Endodermal cell (in vitro differentiated cells): ENCODE measurements around the gene DYNLT2B. TPM values are rescaled to one million over a fixed set of nuclear protein-coding genes. Genes with fewer than 3 reads are reported as not detected.
A peak's percentile ranks its signal among the peaks of the same experiment; 100 is the strongest.
"Not testable (repeated sequence)": the region's sequence is repeated elsewhere in the genome, so short reads cannot be mapped to it uniquely, and the experiment has no call there.

Experiments used
- DNase-seq: peaks from one replicate; pipeline ENCODE4 v3.0.0-alpha.2; 2017
- H3K27ac ChIP-seq: 2 replicates; pipeline ENCODE4 v1.5.1; 2013; ENCODE audit warnings: mild to moderate bottlenecking, low read depth, low read length, moderate library complexity
- H3K27me3 ChIP-seq: 2 replicates; pipeline ENCODE4 v1.6.1; 2013; ENCODE audit warnings: mild to moderate bottlenecking, low read length, moderate library complexity; ENCODE audit not compliant: insufficient read depth, control insufficient read depth, poor library complexity, severe bottlenecking
- H3K36me3 ChIP-seq: 2 replicates; pipeline ENCODE4 v1.7.0; 2013; ENCODE audit warnings: mild to moderate bottlenecking, low read length, moderate library complexity; ENCODE audit not compliant: control insufficient read depth, insufficient read depth
- H3K4me1 ChIP-seq: one replicate; pipeline ENCODE4 v1.7.0; 2013; ENCODE audit warnings: low read length; ENCODE audit not compliant: control insufficient read depth, insufficient read depth
- H3K4me3 ChIP-seq: 2 replicates; pipeline ENCODE4 v1.5.1; 2013; ENCODE audit warnings: mild to moderate bottlenecking, low read length, moderate library complexity
- H3K9ac ChIP-seq: 2 replicates; pipeline ENCODE4 v1.6.1; 2013; ENCODE audit warnings: mild to moderate bottlenecking, low read length, moderate library complexity; ENCODE audit not compliant: poor library complexity, severe bottlenecking; ENCODE audit errors: extremely low read depth
- H3K9me3 ChIP-seq: 2 replicates; pipeline ENCODE4 v1.6.1; 2013; ENCODE audit warnings: mild to moderate bottlenecking, low read length, moderate library complexity; ENCODE audit not compliant: control insufficient read depth
- H3K27ac Mint-ChIP-seq: 2 replicates; pipeline ENCODE4 v1.8.0; 2020; ENCODE audit warnings: mixed read lengths
- H3K27me3 Mint-ChIP-seq: 2 replicates; pipeline ENCODE4 v1.8.0; 2021; ENCODE audit warnings: mild to moderate bottlenecking, mixed read lengths; ENCODE audit not compliant: insufficient read depth
- H3K36me3 Mint-ChIP-seq: 2 replicates; pipeline ENCODE4 v1.8.0; 2020; ENCODE audit warnings: low read depth, mixed read lengths
- H3K4me1 Mint-ChIP-seq: 2 replicates; pipeline ENCODE4 v1.8.0; 2020; ENCODE audit warnings: mixed read lengths
- H3K4me3 Mint-ChIP-seq: 2 replicates; pipeline ENCODE4 v1.8.0; 2020; ENCODE audit warnings: mild to moderate bottlenecking, moderate library complexity, mixed read lengths
- H3K9me3 Mint-ChIP-seq: 2 replicates; pipeline ENCODE4 v1.8.0; 2020; ENCODE audit warnings: mild to moderate bottlenecking, mixed read lengths
- WGBS, 2 experiments: methylation state at CpG; one replicate each; pipeline versions ENCODE4 v1.1.5 to v1.1.7; 2013; ENCODE audit warnings: missing lambda C conversion rate in 2 of 2, mixed read lengths in 1 of 2; ENCODE audit not compliant: insufficient coverage in 1 of 2, insufficient read length in 1 of 2; 5-methylcytosine and 5-hydroxymethylcytosine counted together
- long read RNA-seq, 4 experiments: library from polyadenylated mRNA in 2 of 4; library from RNA in 1 of 4; library from capped mRNA in 1 of 4; stranded (forward) in 3 of 4; unstranded in 1 of 4; transcript quantifications; one replicate each; pipeline ENCODE4 v2.0.0, GENCODE V29; 2020 to 2021; ENCODE audit warnings: inconsistent platforms in 1 of 4
- polyA plus RNA-seq, 2 experiments: library from polyadenylated mRNA; stranded (reverse); fragments of 50-300 nt; gene quantifications; one replicate each; pipeline ENCODE4 v1.2.3, GENCODE V29; 2013
- total RNA-seq, 2 donors: library from RNA; stranded (reverse); fragmentation: NEBNext Ultra II Directional in 1 of 2; extraction: Animal tissue kit (Norgen Biotek cat#: 25700) in 1 of 2; gene quantifications; 2 replicates in 1 of 2; 3 replicates in 1 of 2; pipeline ENCODE4 v1.2.1, GENCODE V29; 2021
- TF ChIP-seq, protein P1 (sequence below): fragments of 200-600 bp; sonication (generic); conservative IDR thresholded peaks from 2 replicates; pipeline ENCODE4 v1.5.0; 2021; ENCODE audit warnings: antibody characterized with exemption, mild to moderate bottlenecking

DYNLT2B gene
- 10 to 100 TPM; 22.6 to 45.5 TPM for total RNA-seq
- polyA plus RNA-seq (2013, experiment 1 of 2): 46.2 TPM
- polyA plus RNA-seq (2013, experiment 2 of 2): 52.7 TPM
- long read RNA-seq, experiment 1, transcript TCTEX1D2-202 (5 exons, 603 nt): major isoform, 15 of 25 reads
- long read RNA-seq, experiment 1, partial matches to known transcripts: 0 of 25 reads
- long read RNA-seq, experiment 1, other reads (novel, unspliced or antisense): 10 of 25 reads
- long read RNA-seq, experiment 2, transcript TCTEX1D2-201 (5 exons, 673 nt): major isoform, 31 of 46 reads
- long read RNA-seq, experiment 2, partial matches to known transcripts: 1 of 46 reads
- long read RNA-seq, experiment 2, other reads (novel, unspliced or antisense): 8 of 46 reads
- long read RNA-seq, experiment 3, partial matches to known transcripts: 0 of 7 reads
- long read RNA-seq, experiment 3, other reads (novel, unspliced or antisense): 4 of 7 reads
- long read RNA-seq, experiment 4, partial matches to known transcripts: 0 of 2 reads
- long read RNA-seq, experiment 4, other reads (novel, unspliced or antisense): 1 of 2 reads

DNA sequence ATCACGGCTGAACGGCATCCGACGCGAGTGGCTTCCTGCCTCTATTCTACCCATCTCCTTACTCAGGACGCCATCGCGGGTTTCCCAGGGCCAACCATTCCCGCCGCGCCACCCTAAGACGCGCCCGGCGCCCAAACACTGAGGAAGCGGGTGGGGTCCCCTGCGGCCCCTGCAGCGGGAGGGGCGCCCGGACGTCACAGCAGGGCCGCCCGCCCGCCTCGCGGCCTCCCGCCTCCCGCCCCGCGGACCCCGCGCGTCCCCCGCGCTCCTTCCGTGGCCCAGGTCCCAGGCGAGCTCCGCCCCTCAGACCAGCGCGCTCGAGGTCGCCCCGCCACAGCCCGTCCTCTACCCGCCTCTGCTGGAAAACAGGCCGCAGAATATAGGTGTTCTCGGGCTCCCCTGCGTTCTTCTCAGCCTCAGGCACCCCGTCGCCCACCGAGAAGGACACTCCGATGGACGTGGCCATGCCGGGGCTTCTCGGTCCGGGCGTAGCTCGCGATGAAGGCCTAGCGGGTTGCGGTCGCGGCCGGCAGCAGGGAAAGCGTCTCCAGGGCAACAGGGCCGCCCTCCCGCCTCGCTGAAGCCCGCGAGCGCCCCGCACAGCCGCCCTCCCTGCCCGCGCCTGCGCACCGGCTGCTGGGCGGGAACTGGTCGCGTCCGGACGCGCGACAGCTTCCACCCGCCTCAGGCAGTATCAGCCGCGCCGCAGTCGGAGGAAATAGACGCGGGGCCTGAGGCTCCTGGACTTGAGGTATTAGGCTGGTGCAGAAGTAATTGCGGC is at the start of gene DYNLT2B:
Gene DYNLT2B, minus strand, starts transcription at position 554 of the 781 bp plus-strand sequence. Its CDS starts 88 bp downstream, at position 466.
- no peaks in the 10 kb centered on the region for H3K9me3 ChIP-seq
- Mint-ChIP-seq H3K36me3 (peaks cover 10% of the 10 kb centered on the region), H3K27ac (peak within 1 kb of the TSS; percentile 96), H3K4me3 (peak within 1 kb of the TSS; percentile 85), H3K4me1 (no peaks in the 10 kb centered on the region), H3K9me3 (no peaks in the 10 kb centered on the region), H3K27me3 (no peaks in the 10 kb centered on the region)
- TF ChIP-seq, protein P1, sequence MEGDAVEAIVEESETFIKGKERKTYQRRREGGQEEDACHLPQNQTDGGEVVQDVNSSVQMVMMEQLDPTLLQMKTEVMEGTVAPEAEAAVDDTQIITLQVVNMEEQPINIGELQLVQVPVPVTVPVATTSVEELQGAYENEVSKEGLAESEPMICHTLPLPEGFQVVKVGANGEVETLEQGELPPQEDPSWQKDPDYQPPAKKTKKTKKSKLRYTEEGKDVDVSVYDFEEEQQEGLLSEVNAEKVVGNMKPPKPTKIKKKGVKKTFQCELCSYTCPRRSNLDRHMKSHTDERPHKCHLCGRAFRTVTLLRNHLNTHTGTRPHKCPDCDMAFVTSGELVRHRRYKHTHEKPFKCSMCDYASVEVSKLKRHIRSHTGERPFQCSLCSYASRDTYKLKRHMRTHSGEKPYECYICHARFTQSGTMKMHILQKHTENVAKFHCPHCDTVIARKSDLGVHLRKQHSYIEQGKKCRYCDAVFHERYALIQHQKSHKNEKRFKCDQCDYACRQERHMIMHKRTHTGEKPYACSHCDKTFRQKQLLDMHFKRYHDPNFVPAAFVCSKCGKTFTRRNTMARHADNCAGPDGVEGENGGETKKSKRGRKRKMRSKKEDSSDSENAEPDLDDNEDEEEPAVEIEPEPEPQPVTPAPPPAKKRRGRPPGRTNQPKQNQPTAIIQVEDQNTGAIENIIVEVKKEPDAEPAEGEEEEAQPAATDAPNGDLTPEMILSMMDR: no peak
- peak; percentile 95 for DNase-seq
- 0% methylated on average over 18 to 92 of the region's 92 CpGs for WGBS, 2 experiments
- peak within 1 kb of the TSS; percentile 87 for H3K27ac ChIP-seq
- H3K27me3 ChIP-seq: no peaks in the 10 kb centered on the region
- peaks cover 4% of the 10 kb centered on the region for H3K36me3 ChIP-seq
- H3K9ac ChIP-seq: peak within 1 kb of the TSS; percentile 86
- no peaks in the 10 kb centered on the region for H3K4me1 ChIP-seq
- peak within 1 kb of the TSS; percentile 85 for H3K4me3 ChIP-seq

DNA sequence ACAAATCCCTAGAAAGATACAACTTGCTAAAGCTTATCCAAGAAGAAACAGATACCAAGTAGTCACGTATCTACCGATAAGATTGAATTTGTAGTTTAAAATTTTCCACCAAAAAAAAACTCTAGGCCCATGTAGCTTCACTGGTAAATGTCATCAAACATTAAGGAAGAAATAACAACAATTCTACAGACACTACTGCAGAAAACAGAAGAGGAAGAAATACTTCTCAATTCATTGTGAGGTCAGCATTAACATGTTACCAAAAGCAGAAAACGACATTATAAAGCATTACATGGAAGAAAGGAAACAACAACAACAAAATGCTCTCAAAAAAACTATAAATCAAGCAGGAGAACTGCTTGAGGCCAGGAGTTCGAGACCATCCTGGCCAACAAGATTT is 47.7 kb upstream of the DYNLT2B start:
- DNase-seq: no peak
- 97% methylated on average over 4 of the region's 4 CpGs; no CpG with 5 or more reads in 1 of the 2 experiments for WGBS, 2 experiments
- no peaks in the 10 kb centered on the region for H3K9me3 Mint-ChIP-seq
- H3K4me1 ChIP-seq: no peaks in the 10 kb centered on the region
- H3K36me3 Mint-ChIP-seq: peaks cover 69% of the 10 kb centered on the region
- H3K27me3 Mint-ChIP-seq: no peaks in the 10 kb centered on the region
- H3K27ac Mint-ChIP-seq: no peak overlapping the region
- no peak overlapping the region for H3K4me3 Mint-ChIP-seq
- TF ChIP-seq, protein P1: no peak
- H3K4me1 Mint-ChIP-seq: no peaks in the 10 kb centered on the region
- no peak overlapping the region for H3K4me3 ChIP-seq
- peaks cover 87% of the 10 kb centered on the region for H3K36me3 ChIP-seq
- no peaks in the 10 kb centered on the region for H3K9me3 ChIP-seq
- H3K27ac ChIP-seq: no peak overlapping the region
- H3K9ac ChIP-seq: no peak overlapping the region
- no peaks in the 10 kb centered on the region for H3K27me3 ChIP-seq

DNA sequence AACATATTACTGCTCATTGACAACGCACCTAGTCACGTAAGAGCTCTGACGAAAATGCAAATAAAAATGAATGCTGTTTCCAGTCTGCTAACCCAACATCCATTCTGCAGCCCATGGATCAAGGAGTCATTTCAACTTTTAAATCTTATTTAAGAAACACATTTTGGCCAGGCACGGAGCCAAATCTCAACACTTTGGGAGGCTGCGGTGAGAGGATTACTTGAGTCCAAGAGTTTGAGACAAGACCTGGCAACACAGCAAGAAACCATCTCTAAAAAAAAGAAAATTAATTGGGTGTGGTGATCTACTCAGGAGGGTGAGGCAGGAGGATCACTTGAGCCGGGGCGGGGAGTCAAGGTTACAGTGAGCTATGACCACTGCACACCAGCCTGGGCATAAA is 42.5 kb upstream of the DYNLT2B start:
- no peak overlapping the region for H3K27ac Mint-ChIP-seq
- peaks cover 74% of the 10 kb centered on the region for H3K36me3 Mint-ChIP-seq
- Histone ChIP-seq H3K27me3 (no peaks in the 10 kb centered on the region), H3K9me3 (no peaks in the 10 kb centered on the region), H3K9ac (no peak overlapping the region), H3K4me1 (no peaks in the 10 kb centered on the region), H3K4me3 (no peak overlapping the region), H3K27ac (no peak overlapping the region), H3K36me3 (peaks cover 90% of the 10 kb centered on the region)
- 93 to 97% methylated on average over 7 of the region's 7 CpGs for WGBS, 2 experiments
- H3K9me3 Mint-ChIP-seq: no peaks in the 10 kb centered on the region
- H3K4me3 Mint-ChIP-seq: no peak overlapping the region
- TF ChIP-seq, protein P1: no peak
- no peaks in the 10 kb centered on the region for H3K4me1 Mint-ChIP-seq
- H3K27me3 Mint-ChIP-seq: no peaks in the 10 kb centered on the region
- no peak for DNase-seq

DNA sequence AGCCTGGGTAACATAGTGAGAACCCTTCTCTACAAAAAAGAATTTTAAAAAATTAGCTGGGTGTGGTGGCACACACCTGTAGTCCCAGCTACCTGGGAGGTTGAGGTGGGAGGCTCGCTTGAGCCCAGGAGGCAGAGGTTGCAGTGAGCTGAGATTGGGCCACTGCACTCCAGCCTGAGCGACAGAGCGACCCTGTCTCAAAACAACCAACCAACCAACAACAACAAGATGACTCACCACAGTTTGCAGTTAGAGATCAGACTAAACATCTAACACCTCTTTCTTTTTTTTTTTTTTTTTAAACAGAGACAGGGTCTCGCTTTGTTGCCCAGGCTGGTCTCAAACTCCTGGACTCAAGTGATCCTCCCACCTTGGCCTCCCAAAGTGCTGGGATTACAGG is 40.5 kb upstream of the DYNLT2B start:
- not testable (repeated sequence) for H3K4me3 ChIP-seq, H3K27me3 ChIP-seq, H3K9me3 Mint-ChIP-seq, H3K27me3 Mint-ChIP-seq, H3K9ac ChIP-seq, H3K9me3 ChIP-seq, H3K27ac Mint-ChIP-seq, DNase-seq, H3K4me3 Mint-ChIP-seq, H3K27ac ChIP-seq, H3K4me1 Mint-ChIP-seq, H3K4me1 ChIP-seq
- H3K36me3 ChIP-seq: peaks cover 92% of the 10 kb centered on the region
- WGBS, 2 experiments: 96 to 100% methylated on average over 1 to 4 of the region's 4 CpGs
- peaks cover 76% of the 10 kb centered on the region for H3K36me3 Mint-ChIP-seq
